ENCODE data around the gene PIP4K2B.

GRCh38 chr17:38728290-38728831 is 71.0 kb downstream of the PIP4K2B start:
- TF ChIP-seq CTCF (IDR thresholded peaks at IDR 0.05; ENCODE audit: poor library complexity) (no peak), EZH2 (IDR thresholded peaks at IDR 0.05; ENCODE audit: borderline replicate concordance) (no peak), EZH2phosphoT487 (IDR thresholded peaks at IDR 0.05; ENCODE audit: low read depth, severe bottlenecking, unreplicated experiment) (no peak)
